ENCODE measurements around the gene CPTP. TPM values are rescaled to one million over a fixed set of nuclear protein-coding genes. Genes with fewer than 3 reads are reported as not detected.

CPTP gene
- total RNA-seq, 1 donor from 2014 or later: 16.3 TPM

Other genes with a start within 250 kb of the CPTP start
- gene C1orf159, start 208.7 kb upstream of the CPTP start, total RNA-seq: 4.8 and 5.2 TPM in 2 replicates
- not detected in 2 replicates for gene TTLL10, start 150.9 kb upstream of the CPTP start, total RNA-seq
- 0.22 and 0.60 TPM in 2 replicates for gene TNFRSF18, start 118.2 kb upstream of the CPTP start, total RNA-seq
- 1.5 and 4.2 TPM in 2 replicates for gene TNFRSF4, start 110.6 kb upstream of the CPTP start, total RNA-seq
- gene SDF4, start 92.8 kb upstream of the CPTP start, total RNA-seq: 59.3 and 93.5 TPM in 2 replicates
- 14.8 and 30.4 TPM in 2 replicates for gene B3GALT6, start 92.6 kb upstream of the CPTP start, total RNA-seq
- 0.20 and 0.22 TPM in 2 replicates for gene C1QTNF12, start 78.1 kb upstream of the CPTP start, total RNA-seq
- gene UBE2J2, start 50.9 kb upstream of the CPTP start, total RNA-seq: 28.1 and 34.9 TPM in 2 replicates
- under 0.01 and 0.20 TPM in 2 replicates for gene SCNN1D, start 44.4 kb upstream of the CPTP start, total RNA-seq
- 10.0 and 14.7 TPM in 2 replicates for gene ACAP3, start 16.9 kb upstream of the CPTP start, total RNA-seq
- 6.9 and 8.1 TPM in 2 replicates for gene PUSL1, start 16.2 kb upstream of the CPTP start, total RNA-seq
- 44.9 and 50.4 TPM in 2 replicates for gene INTS11, start 142 bp upstream of the CPTP start, total RNA-seq
- gene TAS1R3, start 6.5 kb downstream of the CPTP start, total RNA-seq: under 0.01 and 0.20 TPM in 2 replicates
- 19.4 and 39.7 TPM in 2 replicates for gene DVL1, start 24.6 kb downstream of the CPTP start, total RNA-seq
- 0.20 and 0.44 TPM in 2 replicates for gene MXRA8, start 33.8 kb downstream of the CPTP start, total RNA-seq
- gene AURKAIP1, start 50.4 kb downstream of the CPTP start, total RNA-seq: 83.2 and 87.7 TPM in 2 replicates
- 36.0 and 57.9 TPM in 2 replicates for gene CCNL2, start 74.5 kb downstream of the CPTP start, total RNA-seq
- 79.8 and 90.2 TPM in 2 replicates for gene MRPL20, start 82.5 kb downstream of the CPTP start, total RNA-seq
- gene ANKRD65, start 96.5 kb downstream of the CPTP start, total RNA-seq: under 0.01 and 0.22 TPM in 2 replicates
- 2.2 and 5.0 TPM in 2 replicates for gene VWA1, start 110.9 kb downstream of the CPTP start, total RNA-seq
- under 0.01 TPM in 2 replicates for gene ATAD3C, start 124.9 kb downstream of the CPTP start, total RNA-seq
- gene ATAD3B, start 147.0 kb downstream of the CPTP start, total RNA-seq: 13.5 and 19.4 TPM in 2 replicates
- gene ATAD3A, start 187.4 kb downstream of the CPTP start, total RNA-seq: 17.1 and 22.2 TPM in 2 replicates
- gene TMEM240, start 215.8 kb downstream of the CPTP start, total RNA-seq: 1.1 and 1.4 TPM in 2 replicates

All from lung microvascular endothelial cell (primary cell).